Stomach (tissue), 9 donors: ENCODE measurements around the gene INAVA. TPM values are rescaled to one million over a fixed set of nuclear protein-coding genes. Genes with fewer than 3 reads are reported as not detected.

Source experiments
- DNase-seq, 2 donors: peaks; one replicate each; pipeline versions ENCODE4 v3.0.0 to v3.0.0-alpha.2; 2013 to 2019
- H3K27ac ChIP-seq, 5 donors: fragments of 200-600 bp in 4 of 5; sonication (generic) in 4 of 5; one replicate each; pipeline ENCODE4 v1.5.1; 2013 to 2019; ENCODE audit warnings: mild to moderate bottlenecking in 1 of 5, moderate library complexity in 1 of 5
- H3K27me3 ChIP-seq, 3 donors: fragments of 200-600 bp; sonication (generic); one replicate each; pipeline ENCODE4 v1.5.1; 2017 to 2019; ENCODE audit warnings: mixed run types in 1 of 3
- H3K36me3 ChIP-seq, 4 donors: fragments of 200-600 bp; sonication (generic); 1 replicate in 3 of 4; 2 replicates in 1 of 4; pipeline ENCODE4 v1.5.1; 2016 to 2019
- H3K4me1 ChIP-seq, 4 donors: fragments of 200-600 bp; sonication (generic); one replicate each; pipeline ENCODE4 v1.5.1; 2016 to 2019
- H3K4me3 ChIP-seq, 4 donors: fragments of 200-600 bp; sonication (generic) in 3 of 4; one replicate each; pipeline ENCODE4 v1.5.1; 2016 to 2019; ENCODE audit warnings: mild to moderate bottlenecking in 1 of 4
- H3K9me3 ChIP-seq, 4 donors: fragments of 200-600 bp; sonication (generic); one replicate each; pipeline ENCODE4 v1.5.1; 2016 to 2019
- EP300 ChIP-seq: sonication (generic); formaldehyde crosslinking; IDR thresholded peaks from one replicate; pipeline ENCODE4 v1.6.1; 2017; ENCODE audit warnings: antibody characterized with exemption
- POLR2A ChIP-seq, 4 donors: fragments of 450-650 bp; IDR thresholded peaks; one replicate each; pipeline ENCODE4 v1.6.1; 2016; ENCODE audit warnings: antibody characterized with exemption in 4 of 4, control low read depth in 2 of 4, mild to moderate bottlenecking in 1 of 4, moderate library complexity in 1 of 4
- POLR2AphosphoS5 ChIP-seq, 3 donors: sonication (generic); formaldehyde crosslinking; IDR thresholded peaks; one replicate each; pipeline ENCODE4 v1.6.1; 2016; ENCODE audit warnings: antibody characterized with exemption in 3 of 3
- WGBS, 5 donors: extraction: QIAGEN DNeasy Blood & Tissue Kit in 3 of 5; methylation state at CpG; one replicate each; pipeline versions ENCODE4 v1.1.5 to v1.1.7; 2013 to 2018; 5-methylcytosine and 5-hydroxymethylcytosine counted together
- intact Hi-C: fragments of 100-400 bp; cut with DNase I; formaldehyde crosslinking; loops from one replicate; pipeline ENCODE4 v1.15.1; 2023; ENCODE audit warnings: low total_unique reads
- polyA plus RNA-seq, 3 donors: library from polyadenylated mRNA; stranded (reverse); fragments of 200-250 nt; gene quantifications; one replicate each; pipeline ENCODE4 v1.2.3, GENCODE V29; 2013
- total RNA-seq, 5 donors: library from RNA; depleted of rRNA; stranded (reverse); fragments of >200 nt; gene quantifications; one replicate each; pipeline versions ENCODE4 v1.1.0 to v1.2.3, GENCODE V29; 2014 to 2016
- TF ChIP-seq, protein P1 (sequence below), 7 experiments: fragments of 450-650 bp in 4 of 7; fragments of 200-600 bp in 3 of 7; sonication (generic) in 3 of 7; IDR thresholded peaks; one replicate each; pipeline ENCODE4 v1.5.1; 2016 to 2019; ENCODE audit warnings: antibody characterized with exemption in 7 of 7, control low read depth in 2 of 7, mild to moderate bottlenecking in 1 of 7
- donor health status: healthy with polysubstance abuse.
- donor health status: Bipolar disorder and iron deficiency.
- donor health status: healthy.

INAVA gene
- total and polyA plus RNA-seq, 8 donors, result 11.3 to 184 (median 71.4) TPM

DNA sequence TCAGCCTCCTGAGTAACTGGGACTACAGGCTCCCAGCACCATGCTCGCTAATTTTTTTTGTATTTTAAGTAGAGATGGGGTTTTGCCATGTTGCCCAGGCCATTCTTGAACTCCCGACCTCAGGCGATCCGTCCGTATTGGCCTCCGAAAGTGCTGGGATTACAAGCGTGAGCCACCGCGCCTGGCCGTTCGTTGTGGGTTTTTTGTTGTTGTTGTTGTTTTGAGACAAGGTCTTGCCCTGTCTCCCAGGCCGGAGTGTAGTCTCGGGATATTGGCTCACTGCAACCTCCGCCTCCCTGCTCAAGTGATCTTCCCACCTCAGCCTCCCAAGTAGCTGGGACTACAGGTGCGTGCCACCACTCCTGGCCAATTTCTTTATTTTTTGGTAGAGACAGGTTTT is 4.7 kb upstream of the INAVA start:
- TF ChIP-seq POLR2AphosphoS5 (IDR thresholded peaks at IDR 0.05), result no peak
- TF ChIP-seq, protein P1, sequence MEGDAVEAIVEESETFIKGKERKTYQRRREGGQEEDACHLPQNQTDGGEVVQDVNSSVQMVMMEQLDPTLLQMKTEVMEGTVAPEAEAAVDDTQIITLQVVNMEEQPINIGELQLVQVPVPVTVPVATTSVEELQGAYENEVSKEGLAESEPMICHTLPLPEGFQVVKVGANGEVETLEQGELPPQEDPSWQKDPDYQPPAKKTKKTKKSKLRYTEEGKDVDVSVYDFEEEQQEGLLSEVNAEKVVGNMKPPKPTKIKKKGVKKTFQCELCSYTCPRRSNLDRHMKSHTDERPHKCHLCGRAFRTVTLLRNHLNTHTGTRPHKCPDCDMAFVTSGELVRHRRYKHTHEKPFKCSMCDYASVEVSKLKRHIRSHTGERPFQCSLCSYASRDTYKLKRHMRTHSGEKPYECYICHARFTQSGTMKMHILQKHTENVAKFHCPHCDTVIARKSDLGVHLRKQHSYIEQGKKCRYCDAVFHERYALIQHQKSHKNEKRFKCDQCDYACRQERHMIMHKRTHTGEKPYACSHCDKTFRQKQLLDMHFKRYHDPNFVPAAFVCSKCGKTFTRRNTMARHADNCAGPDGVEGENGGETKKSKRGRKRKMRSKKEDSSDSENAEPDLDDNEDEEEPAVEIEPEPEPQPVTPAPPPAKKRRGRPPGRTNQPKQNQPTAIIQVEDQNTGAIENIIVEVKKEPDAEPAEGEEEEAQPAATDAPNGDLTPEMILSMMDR (IDR thresholded peaks at IDR 0.05), result no peak
- no peak for TF ChIP-seq POLR2A (IDR thresholded peaks at IDR 0.05)
- TF ChIP-seq EP300, result no peak
- no peak overlapping the region for H3K4me3 ChIP-seq
- no peak for DNase-seq
- no peaks in the 10 kb centered on the region for H3K9me3 ChIP-seq
- WGBS, 5 donors, result 96 to 98% (median 97%) methylated on average over 15 of the region's 15 CpGs
- peaks cover 0 to 42% (median 13%) of the 10 kb centered on the region in 3 donors for H3K27me3 ChIP-seq
- intact Hi-C loops, result no loop called here
- H3K4me1 ChIP-seq, result peaks cover 15 to 36% (median 21%) of the 10 kb centered on the region in 4 donors
- no peaks in the 10 kb centered on the region for H3K36me3 ChIP-seq
- H3K27ac ChIP-seq, result no peak overlapping the region

DNA sequence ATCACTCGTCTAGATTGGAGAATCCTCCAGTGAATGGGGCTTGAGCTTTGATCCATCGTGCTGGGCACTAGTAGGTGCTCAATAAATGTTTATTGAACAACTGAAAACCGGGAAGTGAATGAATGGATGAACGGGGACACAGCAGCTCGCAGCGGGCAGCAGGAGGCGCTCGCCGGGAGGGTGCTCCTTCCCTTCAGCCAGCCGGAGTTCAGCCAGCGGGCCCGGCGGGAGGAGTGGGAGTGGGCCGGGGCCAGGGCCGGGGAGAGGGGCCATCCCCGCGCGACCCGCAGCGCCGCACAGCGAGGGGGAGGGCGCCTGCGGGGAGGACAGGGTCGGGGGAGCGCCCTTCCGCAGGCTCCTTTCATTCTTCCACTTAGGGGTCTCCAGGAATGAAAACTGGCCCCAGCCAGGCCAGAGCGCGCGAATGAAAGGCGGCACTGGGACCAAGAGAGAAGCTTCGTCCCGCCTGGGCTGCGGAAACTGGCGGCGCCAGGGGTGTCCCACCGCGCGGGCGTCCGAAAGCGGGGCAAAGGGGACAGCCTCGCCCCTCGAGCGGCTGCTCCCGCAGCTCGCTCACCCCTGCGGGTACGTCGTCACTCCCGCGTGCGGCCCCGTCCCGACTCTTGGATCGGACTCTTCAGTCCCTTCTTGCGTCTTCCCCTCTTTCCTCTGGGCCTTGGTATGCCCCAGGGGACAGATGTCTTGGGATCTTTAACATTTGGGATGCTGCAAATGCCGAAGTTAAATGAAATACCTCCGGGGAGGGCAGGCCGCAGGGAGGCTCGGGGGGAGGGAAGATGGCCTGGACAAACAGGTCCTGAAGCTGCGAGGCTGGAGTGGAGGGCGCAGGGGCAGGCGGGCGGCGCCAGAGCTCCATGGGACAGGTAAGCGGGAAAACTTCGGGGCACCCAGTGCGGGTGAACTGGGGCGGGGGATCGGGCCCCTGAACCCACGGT is 3.6 kb upstream of the INAVA start:
- DNase-seq, result peak in 1 of 2 donors; percentile 86

DNA sequence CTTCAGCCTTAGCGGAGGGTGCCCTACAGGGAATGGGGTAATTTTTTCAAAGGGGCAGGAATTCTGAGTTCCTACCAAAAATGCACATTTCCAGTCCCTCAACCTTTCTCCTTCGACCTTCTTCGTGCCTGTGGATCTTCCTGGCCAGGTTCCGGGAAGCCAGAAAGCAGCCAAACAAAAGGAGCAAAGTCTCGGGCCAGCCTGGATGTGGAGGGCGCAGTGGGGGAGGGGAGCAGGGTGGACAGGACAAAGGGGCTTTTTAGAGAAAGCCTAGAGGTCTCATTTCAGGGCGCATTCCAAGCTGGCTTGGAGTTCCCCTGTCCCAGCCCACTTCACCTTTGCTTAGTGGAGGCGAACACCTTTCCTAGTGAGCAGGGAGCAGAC is 2.9 kb upstream of the INAVA start:
- H3K36me3 ChIP-seq, result no peaks in the 10 kb centered on the region
- intact Hi-C loops, result no loop called here
- H3K27me3 ChIP-seq, result peaks cover 0 to 42% (median 13%) of the 10 kb centered on the region in 3 donors
- peaks cover 15 to 39% (median 21%) of the 10 kb centered on the region in 4 donors for H3K4me1 ChIP-seq
- DNase-seq, result peak in 1 of 2 donors; percentile 66
- H3K4me3 ChIP-seq, result peak overlapping the region; percentile 47 to 56 (median 54)
- H3K27ac ChIP-seq, result peak overlapping the region; percentile 60 to 91 (median 73)
- no peaks in the 10 kb centered on the region for H3K9me3 ChIP-seq
- 10 to 39% (median 20%) methylated on average over 8 of the region's 8 CpGs for WGBS, 5 donors
- TF ChIP-seq EP300, result no peak
- TF ChIP-seq, protein P1 (IDR thresholded peaks at IDR 0.05), result no peak
- no peak for TF ChIP-seq POLR2A (IDR thresholded peaks at IDR 0.05)
- no peak for TF ChIP-seq POLR2AphosphoS5 (IDR thresholded peaks at IDR 0.05)

More for the DNA sequence above, 3.6 kb upstream of the INAVA start:
- intact Hi-C loops, result no loop called here
- no peak for TF ChIP-seq POLR2A (IDR thresholded peaks at IDR 0.05)
- no peak for TF ChIP-seq EP300
- no peak for TF ChIP-seq POLR2AphosphoS5 (IDR thresholded peaks at IDR 0.05)
- TF ChIP-seq, protein P1 (IDR thresholded peaks at IDR 0.05), result peak in 1 of 7 experiments; percentile 38
- Histone ChIP-seq H3K9me3 (no peaks in the 10 kb centered on the region), H3K4me3 (peak overlapping the region; percentile 47 to 56 (median 54)), H3K27me3 (peaks cover 0 to 42% (median 13%) of the 10 kb centered on the region in 3 donors), H3K4me1 (peaks cover 15 to 36% (median 21%) of the 10 kb centered on the region in 4 donors), H3K36me3 (no peaks in the 10 kb centered on the region), H3K27ac (peak overlapping the region; percentile 60 to 91 (median 73))
- 2 to 5% (median 3%) methylated on average over 53 to 72 of the region's 72 CpGs for WGBS, 5 donors

DNA sequence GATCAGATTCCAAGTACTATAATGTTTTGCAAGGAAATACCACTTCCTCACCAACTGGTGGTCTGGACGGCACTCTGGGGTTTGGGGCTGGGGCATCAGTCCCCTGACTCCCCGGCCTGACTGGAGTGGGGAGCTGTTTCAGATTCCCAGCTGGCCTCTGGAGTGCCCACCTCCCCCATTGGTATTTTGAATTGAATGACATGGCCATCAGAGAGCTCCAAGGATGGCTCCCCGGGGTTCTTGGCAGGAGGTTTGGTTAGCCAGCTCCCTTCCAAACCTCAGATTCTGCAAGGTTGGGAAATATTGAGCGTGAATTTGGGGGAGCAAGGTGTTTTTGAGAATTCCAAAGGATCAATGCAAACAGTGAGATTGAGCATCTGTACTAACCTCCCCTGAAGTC is 2.2 kb upstream of the INAVA start:
- WGBS, 5 donors, result 64 to 70% (median 66%) methylated on average over 3 to 4 of the region's 4 CpGs
- H3K4me1 ChIP-seq, result peaks cover 15 to 46% (median 24%) of the 10 kb centered on the region in 4 donors
- no peaks in the 10 kb centered on the region for H3K36me3 ChIP-seq
- H3K27me3 ChIP-seq, result peaks cover 0 to 40% (median 13%) of the 10 kb centered on the region in 3 donors
- intact Hi-C loops, result no loop called here
- no peaks in the 10 kb centered on the region for H3K9me3 ChIP-seq
- H3K4me3 ChIP-seq, result no peak overlapping the region
- TF ChIP-seq POLR2AphosphoS5 (IDR thresholded peaks at IDR 0.05) (no peak), EP300 (no peak), POLR2A (IDR thresholded peaks at IDR 0.05) (no peak)
- TF ChIP-seq, protein P1 (IDR thresholded peaks at IDR 0.05), result no peak
- H3K27ac ChIP-seq, result peak overlapping the region; percentile 48 to 91 (median 82)
- no peak for DNase-seq
